Panc1 (cell line): Measurements from ENCODE around the gene LAYN.

ENCODE experiments used
- CTCF ChIP-seq: fragments of 450-650 bp; IDR thresholded peaks from 2 replicates; pipeline ENCODE4 v1.5.1; 2017; ENCODE audit warnings: mild to moderate bottlenecking
- POLR2AphosphoS5 ChIP-seq: IDR thresholded peaks from 2 replicates; pipeline ENCODE4 v1.6.1; 2012; ENCODE audit warnings: mild to moderate bottlenecking, low read depth, low read length, moderate library complexity
- SIN3A ChIP-seq: IDR thresholded peaks from 2 replicates; pipeline ENCODE4 v1.6.1; 2012; ENCODE audit warnings: low read depth, mild to moderate bottlenecking, low read length, moderate library complexity, borderline replicate concordance; ENCODE audit not compliant: insufficient read depth
- TCF7L2 ChIP-seq: IDR thresholded peaks from 2 replicates; pipeline ENCODE4 v1.6.1; 2011; ENCODE audit warnings: mild to moderate bottlenecking, low read depth, low read length, inconsistent platforms
- TF ChIP-seq, protein P1 (sequence below), 2 experiments: IDR thresholded peaks; 2 replicates each; pipeline ENCODE4 v1.6.1; 2011 to 2012; ENCODE audit warnings: low read depth in 2 of 2, control low read depth in 1 of 2, low read length in 1 of 2, mild to moderate bottlenecking in 1 of 2, moderate library complexity in 1 of 2; ENCODE audit not compliant: insufficient read depth in 1 of 2

DNA sequence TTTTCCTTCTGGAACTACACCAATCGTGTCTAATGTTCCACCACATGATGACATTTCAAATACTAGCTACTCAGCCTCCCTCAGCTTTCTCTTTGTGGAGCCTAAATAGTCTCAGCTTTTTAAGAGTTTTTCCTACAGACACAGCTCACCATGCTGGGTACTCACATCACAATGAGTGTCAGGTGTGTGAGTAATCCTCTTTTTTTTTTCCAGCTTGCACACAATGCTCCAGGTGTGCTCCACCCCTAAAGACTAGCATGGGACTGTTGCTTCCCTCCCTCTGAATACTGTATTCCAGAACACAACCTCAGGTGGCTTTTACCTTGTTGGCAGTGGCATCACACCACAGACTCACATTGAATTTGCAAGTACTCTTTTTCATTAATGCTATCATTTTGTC, 40.0 kb upstream of the LAYN start:
- TF ChIP-seq CTCF (no peak), POLR2AphosphoS5 (no peak), TCF7L2 (no peak), SIN3A (no peak)
- TF ChIP-seq, protein P1, sequence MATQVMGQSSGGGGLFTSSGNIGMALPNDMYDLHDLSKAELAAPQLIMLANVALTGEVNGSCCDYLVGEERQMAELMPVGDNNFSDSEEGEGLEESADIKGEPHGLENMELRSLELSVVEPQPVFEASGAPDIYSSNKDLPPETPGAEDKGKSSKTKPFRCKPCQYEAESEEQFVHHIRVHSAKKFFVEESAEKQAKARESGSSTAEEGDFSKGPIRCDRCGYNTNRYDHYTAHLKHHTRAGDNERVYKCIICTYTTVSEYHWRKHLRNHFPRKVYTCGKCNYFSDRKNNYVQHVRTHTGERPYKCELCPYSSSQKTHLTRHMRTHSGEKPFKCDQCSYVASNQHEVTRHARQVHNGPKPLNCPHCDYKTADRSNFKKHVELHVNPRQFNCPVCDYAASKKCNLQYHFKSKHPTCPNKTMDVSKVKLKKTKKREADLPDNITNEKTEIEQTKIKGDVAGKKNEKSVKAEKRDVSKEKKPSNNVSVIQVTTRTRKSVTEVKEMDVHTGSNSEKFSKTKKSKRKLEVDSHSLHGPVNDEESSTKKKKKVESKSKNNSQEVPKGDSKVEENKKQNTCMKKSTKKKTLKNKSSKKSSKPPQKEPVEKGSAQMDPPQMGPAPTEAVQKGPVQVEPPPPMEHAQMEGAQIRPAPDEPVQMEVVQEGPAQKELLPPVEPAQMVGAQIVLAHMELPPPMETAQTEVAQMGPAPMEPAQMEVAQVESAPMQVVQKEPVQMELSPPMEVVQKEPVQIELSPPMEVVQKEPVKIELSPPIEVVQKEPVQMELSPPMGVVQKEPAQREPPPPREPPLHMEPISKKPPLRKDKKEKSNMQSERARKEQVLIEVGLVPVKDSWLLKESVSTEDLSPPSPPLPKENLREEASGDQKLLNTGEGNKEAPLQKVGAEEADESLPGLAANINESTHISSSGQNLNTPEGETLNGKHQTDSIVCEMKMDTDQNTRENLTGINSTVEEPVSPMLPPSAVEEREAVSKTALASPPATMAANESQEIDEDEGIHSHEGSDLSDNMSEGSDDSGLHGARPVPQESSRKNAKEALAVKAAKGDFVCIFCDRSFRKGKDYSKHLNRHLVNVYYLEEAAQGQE (IDR thresholded peaks at IDR 0.05; ENCODE audit: insufficient read depth in 1 of 2, low read depth in 2 of 2, low read length in 1 of 2): no peak
